HL-60 (cell line): ENCODE measurements around the gene FEV.

Experiments used
- DNase-seq, 2 experiments: peaks; one replicate each; pipeline ENCODE4 v3.0.0-alpha.2; 2010 to 2020; ENCODE audit warnings: low read depth in 1 of 2, low spot score in 1 of 2
- H3K27ac ChIP-seq: fragments of 250-450 bp; sonication (Bioruptor Pico); replicated peaks from 2 replicates; pipeline ENCODE4 v1.5.1; 2020; ENCODE audit warnings: mild to moderate bottlenecking, moderate library complexity
- H3K27me3 ChIP-seq: fragments of 250-450 bp; sonication (Bioruptor Pico); 2 replicates; pipeline ENCODE4 v1.5.1; 2021; ENCODE audit warnings: mild to moderate bottlenecking, moderate library complexity; ENCODE audit not compliant: insufficient read depth, poor library complexity, severe bottlenecking
- H3K4me3 ChIP-seq: replicated peaks from 2 replicates; pipeline ENCODE4 v1.5.1; 2011; ENCODE audit warnings: mild to moderate bottlenecking, control low read depth, low read length; ENCODE audit not compliant: insufficient read depth
- GABPA ChIP-seq: IDR thresholded peaks from 2 replicates; pipeline ENCODE4 v1.6.1; 2012; ENCODE audit warnings: low read depth
- POLR2AphosphoS5 ChIP-seq: IDR thresholded peaks from 2 replicates; pipeline ENCODE4 v1.6.1; 2012; ENCODE audit warnings: low read depth
- SPI1 ChIP-seq: IDR thresholded peaks from 2 replicates; pipeline ENCODE4 v1.6.1; 2012; ENCODE audit warnings: low read depth, mild to moderate bottlenecking, borderline replicate concordance
- TF ChIP-seq, protein P1 (sequence below): IDR thresholded peaks from 2 replicates; pipeline ENCODE4 v1.6.1; 2012; ENCODE audit warnings: low read depth; ENCODE audit not compliant: insufficient replicate concordance
- TF ChIP-seq, protein P2 (sequence below): IDR thresholded peaks from one replicate; pipeline ENCODE4 v1.5.1; 2011; ENCODE audit warnings: low read length, control low read depth, inconsistent platforms; ENCODE audit not compliant: insufficient read depth

FEV gene

DNA sequence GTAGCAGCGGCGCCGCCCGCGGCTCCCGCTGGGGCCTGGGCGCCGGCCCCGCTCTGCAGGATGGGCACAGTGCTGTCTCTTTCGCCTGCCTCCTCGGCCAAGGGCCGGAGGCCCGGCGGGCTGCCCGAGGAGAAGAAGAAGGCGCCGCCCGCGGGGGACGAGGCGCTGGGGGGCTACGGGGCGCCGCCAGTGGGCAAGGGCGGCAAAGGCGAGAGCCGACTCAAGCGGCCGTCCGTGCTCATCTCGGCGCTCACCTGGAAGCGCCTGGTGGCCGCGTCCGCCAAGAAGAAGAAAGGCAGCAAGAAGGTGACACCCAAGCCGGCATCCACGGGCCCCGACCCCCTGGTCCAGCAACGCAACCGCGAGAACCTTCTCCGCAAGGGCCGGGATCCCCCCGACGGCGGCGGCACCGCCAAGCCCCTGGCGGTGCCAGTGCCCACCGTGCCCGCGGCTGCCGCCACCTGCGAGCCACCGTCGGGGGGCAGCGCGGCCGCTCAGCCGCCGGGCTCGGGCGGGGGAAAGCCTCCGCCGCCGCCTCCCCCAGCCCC lies 25.1 kb downstream of the FEV start:
- Histone ChIP-seq H3K4me3 (no peak overlapping the region), H3K27ac (no peak overlapping the region), H3K27me3 (peaks cover 70% of the 10 kb centered on the region)
- TF ChIP-seq SPI1 (no peak), GABPA (no peak), POLR2AphosphoS5 (no peak)
- TF ChIP-seq, protein P1, sequence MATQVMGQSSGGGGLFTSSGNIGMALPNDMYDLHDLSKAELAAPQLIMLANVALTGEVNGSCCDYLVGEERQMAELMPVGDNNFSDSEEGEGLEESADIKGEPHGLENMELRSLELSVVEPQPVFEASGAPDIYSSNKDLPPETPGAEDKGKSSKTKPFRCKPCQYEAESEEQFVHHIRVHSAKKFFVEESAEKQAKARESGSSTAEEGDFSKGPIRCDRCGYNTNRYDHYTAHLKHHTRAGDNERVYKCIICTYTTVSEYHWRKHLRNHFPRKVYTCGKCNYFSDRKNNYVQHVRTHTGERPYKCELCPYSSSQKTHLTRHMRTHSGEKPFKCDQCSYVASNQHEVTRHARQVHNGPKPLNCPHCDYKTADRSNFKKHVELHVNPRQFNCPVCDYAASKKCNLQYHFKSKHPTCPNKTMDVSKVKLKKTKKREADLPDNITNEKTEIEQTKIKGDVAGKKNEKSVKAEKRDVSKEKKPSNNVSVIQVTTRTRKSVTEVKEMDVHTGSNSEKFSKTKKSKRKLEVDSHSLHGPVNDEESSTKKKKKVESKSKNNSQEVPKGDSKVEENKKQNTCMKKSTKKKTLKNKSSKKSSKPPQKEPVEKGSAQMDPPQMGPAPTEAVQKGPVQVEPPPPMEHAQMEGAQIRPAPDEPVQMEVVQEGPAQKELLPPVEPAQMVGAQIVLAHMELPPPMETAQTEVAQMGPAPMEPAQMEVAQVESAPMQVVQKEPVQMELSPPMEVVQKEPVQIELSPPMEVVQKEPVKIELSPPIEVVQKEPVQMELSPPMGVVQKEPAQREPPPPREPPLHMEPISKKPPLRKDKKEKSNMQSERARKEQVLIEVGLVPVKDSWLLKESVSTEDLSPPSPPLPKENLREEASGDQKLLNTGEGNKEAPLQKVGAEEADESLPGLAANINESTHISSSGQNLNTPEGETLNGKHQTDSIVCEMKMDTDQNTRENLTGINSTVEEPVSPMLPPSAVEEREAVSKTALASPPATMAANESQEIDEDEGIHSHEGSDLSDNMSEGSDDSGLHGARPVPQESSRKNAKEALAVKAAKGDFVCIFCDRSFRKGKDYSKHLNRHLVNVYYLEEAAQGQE: no peak
- TF ChIP-seq, protein P2, sequence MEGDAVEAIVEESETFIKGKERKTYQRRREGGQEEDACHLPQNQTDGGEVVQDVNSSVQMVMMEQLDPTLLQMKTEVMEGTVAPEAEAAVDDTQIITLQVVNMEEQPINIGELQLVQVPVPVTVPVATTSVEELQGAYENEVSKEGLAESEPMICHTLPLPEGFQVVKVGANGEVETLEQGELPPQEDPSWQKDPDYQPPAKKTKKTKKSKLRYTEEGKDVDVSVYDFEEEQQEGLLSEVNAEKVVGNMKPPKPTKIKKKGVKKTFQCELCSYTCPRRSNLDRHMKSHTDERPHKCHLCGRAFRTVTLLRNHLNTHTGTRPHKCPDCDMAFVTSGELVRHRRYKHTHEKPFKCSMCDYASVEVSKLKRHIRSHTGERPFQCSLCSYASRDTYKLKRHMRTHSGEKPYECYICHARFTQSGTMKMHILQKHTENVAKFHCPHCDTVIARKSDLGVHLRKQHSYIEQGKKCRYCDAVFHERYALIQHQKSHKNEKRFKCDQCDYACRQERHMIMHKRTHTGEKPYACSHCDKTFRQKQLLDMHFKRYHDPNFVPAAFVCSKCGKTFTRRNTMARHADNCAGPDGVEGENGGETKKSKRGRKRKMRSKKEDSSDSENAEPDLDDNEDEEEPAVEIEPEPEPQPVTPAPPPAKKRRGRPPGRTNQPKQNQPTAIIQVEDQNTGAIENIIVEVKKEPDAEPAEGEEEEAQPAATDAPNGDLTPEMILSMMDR: no peak
- no peak for DNase-seq

DNA sequence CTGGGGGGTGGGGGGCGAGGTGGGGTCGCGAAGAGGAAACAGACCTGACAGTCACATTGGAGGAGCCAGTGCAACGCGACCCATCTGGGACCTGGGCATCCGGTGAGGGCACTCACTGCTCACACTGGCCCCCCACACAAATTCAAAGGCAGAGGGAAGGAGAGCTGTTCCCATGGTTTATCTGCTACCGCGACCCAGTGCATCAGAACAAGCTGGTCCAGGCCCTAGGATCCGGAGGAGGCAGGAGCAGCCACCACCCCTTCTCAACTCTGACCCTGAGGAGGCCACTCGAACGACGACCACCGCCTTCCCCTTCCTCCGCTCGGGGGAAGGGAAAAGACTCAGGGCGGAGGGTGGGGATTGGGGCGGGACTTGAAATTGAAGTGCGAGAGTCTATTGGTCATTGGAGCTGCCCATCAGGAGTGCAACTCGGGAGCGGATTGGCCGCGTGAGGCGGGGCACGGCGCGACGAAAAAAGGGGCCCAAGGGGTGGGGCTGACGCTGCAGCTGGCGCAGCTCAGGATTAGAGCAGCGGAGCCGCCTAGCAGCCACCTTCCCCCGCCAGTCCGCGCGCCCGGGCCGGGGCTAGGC lies 25.7 kb downstream of the FEV start, which contains the start of gene CDK5R2:
TSS of gene CDK5R2 (plus strand) at position 526 of the 591 bp plus-strand sequence. CDS start 155 bp downstream, outside the sequence.
- Histone ChIP-seq H3K27ac (no peak within 1 kb of the TSS), H3K4me3 (no peak within 1 kb of the TSS), H3K27me3 (peaks cover 64% of the 10 kb centered on the region)
- peak; percentile 18 to 53 for DNase-seq
- TF ChIP-seq SPI1 (no peak), POLR2AphosphoS5 (no peak), GABPA (no peak)
- TF ChIP-seq, protein P2: no peak
- TF ChIP-seq, protein P1: no peak

DNA sequence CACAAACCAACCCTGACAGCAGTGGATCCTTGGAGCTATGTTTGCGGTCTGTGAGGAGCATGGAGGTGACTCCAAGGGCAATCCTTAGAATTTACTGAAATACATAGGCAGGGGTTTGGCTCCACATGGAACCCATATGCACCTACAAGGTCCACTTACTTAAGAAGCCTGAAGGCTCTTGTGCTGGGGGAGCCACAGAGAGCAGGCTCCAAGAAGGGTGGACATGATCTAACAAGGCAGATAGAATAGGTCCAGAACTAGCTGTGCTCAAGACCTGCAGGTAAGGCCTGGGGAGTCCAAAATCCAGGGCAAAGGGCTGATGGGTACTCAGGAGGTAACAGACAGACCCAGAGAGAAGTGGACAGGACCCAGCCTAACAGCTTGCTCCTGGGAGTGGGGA lies 26.7 kb downstream of the FEV start:
- no peak for DNase-seq
- Histone ChIP-seq H3K27ac (no peak overlapping the region), H3K4me3 (no peak overlapping the region), H3K27me3 (peaks cover 54% of the 10 kb centered on the region)
- TF ChIP-seq, protein P2: no peak
- TF ChIP-seq POLR2AphosphoS5: no peak
- TF ChIP-seq GABPA: no peak
- TF ChIP-seq SPI1: no peak
- TF ChIP-seq, protein P1: no peak
